Measurements from ENCODE around the gene EEPD1. TPM values are rescaled to one million over a fixed set of nuclear protein-coding genes. Genes with fewer than 3 reads are reported as not detected.

EEPD1 gene
- total RNA-seq, 1 experiment from 2014 or later: 28.5 TPM

DNA sequence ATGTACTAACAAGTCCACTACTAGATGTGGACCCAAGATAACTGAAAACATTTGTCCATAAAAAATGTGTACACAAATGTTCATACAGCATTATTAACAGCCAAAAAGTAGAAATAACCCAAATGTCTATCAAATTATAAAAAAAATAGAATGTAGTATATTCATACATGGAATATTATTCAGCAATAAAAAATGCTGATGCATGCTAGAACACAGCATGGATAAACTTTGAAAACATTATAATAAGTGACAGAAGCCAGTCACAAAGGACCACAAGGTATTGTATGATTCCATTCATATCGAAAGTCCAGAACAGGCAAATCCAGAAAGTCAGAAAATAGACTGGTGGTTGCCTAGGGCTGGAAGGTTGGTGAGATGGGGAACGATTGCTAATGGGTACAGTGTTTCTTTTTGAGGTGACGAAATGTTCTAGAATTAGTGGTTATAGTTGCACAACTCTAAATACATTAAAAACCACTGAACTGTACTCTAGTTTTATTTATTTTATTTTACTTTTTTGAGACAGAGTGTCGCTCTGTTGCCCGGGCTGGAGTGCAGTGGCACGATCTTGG is 193.3 kb downstream of the EEPD1 start:
- DNase-seq (ENCODE audit: low read depth, low spot score): no peak
- in situ Hi-C loops (cut with HindIII; ENCODE audit: low pct_unique_long_range_greater_than_20kb, low sequenced_read_pairs): no loop called here

DNA sequence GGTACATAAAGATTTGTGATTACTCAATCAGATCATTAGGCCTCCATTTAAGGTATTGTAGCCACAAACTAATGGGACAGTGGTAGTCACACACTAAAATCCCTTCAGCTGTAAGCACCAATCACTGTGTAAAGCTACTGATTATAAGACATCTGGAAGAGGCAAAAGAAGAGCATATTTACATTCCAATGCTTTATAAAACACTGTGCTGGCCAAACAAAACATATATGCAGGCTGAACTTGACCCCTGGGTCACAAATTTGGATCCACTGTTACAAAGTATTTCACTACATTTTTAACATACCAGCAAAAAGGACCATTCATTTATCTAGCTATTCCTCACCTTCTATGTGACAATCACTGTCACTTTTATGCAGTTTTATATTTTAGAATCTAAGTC is 195.2 kb downstream of the EEPD1 start:
- in situ Hi-C loops (cut with HindIII; ENCODE audit: low pct_unique_long_range_greater_than_20kb, low sequenced_read_pairs): no loop called here
- DNase-seq (ENCODE audit: low read depth, low spot score): no peak

DNA sequence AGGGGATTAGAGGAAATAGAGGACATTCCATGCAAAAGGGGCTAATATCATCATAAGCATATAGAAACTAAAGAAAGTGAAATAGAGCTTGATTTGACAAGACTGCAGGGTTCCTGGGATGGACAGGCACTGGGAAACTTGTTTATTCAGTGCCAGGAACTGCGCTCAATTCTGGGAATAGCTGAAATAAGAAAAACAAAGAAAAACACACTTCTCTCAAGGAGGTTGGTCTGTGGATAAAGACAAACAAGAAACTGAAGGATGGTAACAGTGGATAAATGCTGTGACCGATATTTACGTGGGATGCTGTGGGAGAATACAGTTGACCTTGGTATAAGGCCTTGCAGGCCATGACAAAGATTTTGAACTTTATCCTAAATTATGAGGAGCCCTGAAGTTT is 195.7 kb downstream of the EEPD1 start:
- DNase-seq (ENCODE audit: low read depth, low spot score): no peak
- in situ Hi-C loops (cut with HindIII; ENCODE audit: low pct_unique_long_range_greater_than_20kb, low sequenced_read_pairs): no loop called here

DNA sequence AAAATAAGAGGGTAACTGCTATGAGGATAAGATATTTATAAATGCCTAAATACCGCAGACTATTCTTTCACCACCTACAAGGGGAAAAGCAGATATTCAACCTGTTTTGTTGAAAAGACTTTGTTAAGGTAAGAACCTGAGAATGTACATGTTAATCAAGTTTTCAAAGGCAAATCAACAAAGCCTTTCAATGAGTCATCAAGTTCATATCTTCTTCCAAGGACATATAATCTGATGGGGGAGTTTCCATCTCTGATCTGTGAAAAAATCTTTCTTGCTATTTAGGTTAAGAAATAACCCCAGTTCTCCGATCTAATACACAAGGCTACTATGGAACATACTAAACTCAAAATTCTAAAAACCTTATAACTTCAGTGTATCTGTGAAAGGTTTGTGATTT is 196.6 kb downstream of the EEPD1 start:
- in situ Hi-C loops (cut with HindIII; ENCODE audit: low pct_unique_long_range_greater_than_20kb, low sequenced_read_pairs): no loop called here
- DNase-seq (ENCODE audit: low read depth, low spot score): no peak

Small RNAs within 50 kb of the gene (small RNA-seq; reads per million reads assigned to genes)
- gene AC006960.1 (0 reads per million in 2 experiments), gene AC007327.1 (0 reads per million in 2 experiments), gene RF00019 (0 reads per million in 2 experiments)

Other genes starting within 250 kb of the EEPD1 start
- 66.7 and 67.6 TPM in 2 replicates for gene ANLN, start 236.6 kb downstream of the EEPD1 start, total RNA-seq (2014; rRNA removed; shearing (Covaris generic))